ENCODE results near the gene SERPINA4. TPM values are rescaled to one million over a fixed set of nuclear protein-coding genes. Genes with fewer than 3 reads are reported as not detected.

The SERPINA4 gene
- total RNA-seq, 1 donor from 2014 or later = not detected

GRCh38 chr14:94542811-94543440 lies 18.3 kb upstream of the SERPINA4 start:
- peak; percentile 15 for DNase-seq

GRCh38 chr14:94543449-94544124 lies 17.7 kb upstream of the SERPINA4 start:
- DNase-seq = peak; percentile 26

- no peak for DNase-seq
These were observed 16.5 kb upstream of the SERPINA4 start for GRCh38 chr14:94544726-94545125.

GRCh38 chr14:94545131-94545841 lies 16.0 kb upstream of the SERPINA4 start:
- no peak for DNase-seq

GRCh38 chr14:94547151-94547680 lies 14.0 kb upstream of the SERPINA4 start:
- no peak for DNase-seq

- DNase-seq = no peak
These were observed 13.5 kb upstream of the SERPINA4 start for GRCh38 chr14:94547726-94548125.

GRCh38 chr14:94548131-94548998 lies 12.9 kb upstream of the SERPINA4 start:
- no peak for DNase-seq

GRCh38 chr14:94548999-94549985 lies 11.9 kb upstream of the SERPINA4 start:
- peak; percentile 74 for DNase-seq

- DNase-seq = no peak
These were observed 11.2 kb upstream of the SERPINA4 start for GRCh38 chr14:94550041-94550440.

GRCh38 chr14:94555991-94556390 lies 5.3 kb upstream of the SERPINA4 start:
- no peak for DNase-seq

GRCh38 chr14:94557327-94557726 lies 3.9 kb upstream of the SERPINA4 start:
- no peak for DNase-seq

- DNase-seq = no peak
These were observed 2.4 kb upstream of the SERPINA4 start for GRCh38 chr14:94558842-94559241.

GRCh38 chr14:94559638-94560290 lies 1.5 kb upstream of the SERPINA4 start:
- DNase-seq = no peak

GRCh38 chr14:94560291-94560665 lies 964 bp upstream of the SERPINA4 start:
- no peak for DNase-seq

- DNase-seq = no peak
These were observed 391 bp downstream of the SERPINA4 start for GRCh38 chr14:94561656-94562010.

- DNase-seq = no peak
These were observed 780 bp downstream of the SERPINA4 start for GRCh38 chr14:94562022-94562421.

- DNase-seq = no peak
These were observed 2.0 kb downstream of the SERPINA4 start for GRCh38 chr14:94562941-94563883.

- DNase-seq = no peak
These were observed 3.1 kb downstream of the SERPINA4 start for GRCh38 chr14:94564381-94564780.

- DNase-seq = no peak
These were observed 6.9 kb downstream of the SERPINA4 start for GRCh38 chr14:94568186-94568585.

Measured in tongue (tissue), 2 donors.